WTC11 (cell line): ENCODE results near the gene CIRBP. TPM values are rescaled to one million over a fixed set of nuclear protein-coding genes. Genes with fewer than 3 reads are reported as not detected.

Source experiments
- ATAC-seq: fragments of 200-7000 bp; cut with Tn5 transposase; 2 replicates; pipeline ENCODE4 v1.10.0; 2021; ENCODE audit warnings: mild to moderate bottlenecking, moderate library complexity
- CTCF ChIA-PET: fragments of 300-600 bp; sonication (Branson Sonifier 250); formaldehyde crosslinking; loops from one replicate; lab custom pipeline; 2021; ENCODE audit warnings: antibody characterized with exemption; lab: Charles Lee
- POLR2A ChIA-PET: fragments of 350-600 bp; sonication (Branson Sonifier 250); formaldehyde crosslinking; loops from one replicate; lab custom pipeline; 2021; ENCODE audit warnings: antibody characterized with exemption; lab: Charles Lee
- DNase-seq: peaks from one replicate; pipeline ENCODE4 v3.0.0; 2021; ENCODE audit warnings: low spot score
- H3K27ac Mint-ChIP-seq: 2 replicates; pipeline ENCODE4 v1.8.0; 2021; ENCODE audit warnings: mixed read lengths
- H3K27me3 Mint-ChIP-seq: 2 replicates; pipeline ENCODE4 v1.8.0; 2021; ENCODE audit warnings: low read depth, mild to moderate bottlenecking, moderate library complexity, mixed read lengths
- H3K36me3 Mint-ChIP-seq: 2 replicates; pipeline ENCODE4 v1.8.0; 2021; ENCODE audit warnings: mixed read lengths
- H3K4me1 Mint-ChIP-seq: 2 replicates; pipeline ENCODE4 v1.8.0; 2022; ENCODE audit warnings: mixed read lengths
- H3K4me3 Mint-ChIP-seq: 2 replicates; pipeline ENCODE4 v1.8.0; 2021; ENCODE audit warnings: mild to moderate bottlenecking, moderate library complexity, mixed read lengths
- H3K9me3 Mint-ChIP-seq: 2 replicates; pipeline ENCODE4 v1.8.0; 2021; ENCODE audit warnings: mixed read lengths
- CBFB ChIP-seq: sonication (generic); formaldehyde crosslinking; IDR thresholded peaks from 2 replicates; pipeline ENCODE4 v1.8.1; 2022; ENCODE audit warnings: mild to moderate bottlenecking, low read depth, missing genetic modification reagents
- CREB1 ChIP-seq: sonication (generic); formaldehyde crosslinking; IDR thresholded peaks from 2 replicates; pipeline ENCODE4 v1.8.0; 2023; ENCODE audit warnings: mild to moderate bottlenecking, missing genetic modification reagents
- E2F4 ChIP-seq: sonication (generic); formaldehyde crosslinking; IDR thresholded peaks from 2 replicates; pipeline ENCODE4 v1.8.1; 2022; ENCODE audit warnings: low read depth, mild to moderate bottlenecking, moderate library complexity, missing genetic modification reagents, borderline replicate concordance
- E2F5 ChIP-seq: sonication (generic); formaldehyde crosslinking; IDR thresholded peaks from 2 replicates; pipeline ENCODE4 v1.8.1; 2022; ENCODE audit warnings: mild to moderate bottlenecking, moderate library complexity, missing genetic modification reagents
- ERG ChIP-seq: fragments of 250-450 bp; sonication (Bioruptor Pico); IDR thresholded peaks from 2 replicates; pipeline ENCODE4 v1.8.0; 2021; ENCODE audit warnings: mild to moderate bottlenecking
- HMGXB4 ChIP-seq: sonication (generic); formaldehyde crosslinking; IDR thresholded peaks from 2 replicates; pipeline ENCODE4 v1.8.1; 2023; ENCODE audit warnings: mild to moderate bottlenecking, moderate library complexity, missing genetic modification reagents
- KAT7 ChIP-seq: sonication (generic); formaldehyde crosslinking; IDR thresholded peaks from 2 replicates; pipeline ENCODE4 v1.8.1; 2023; ENCODE audit warnings: missing genetic modification reagents, mild to moderate bottlenecking, borderline replicate concordance
- MAX ChIP-seq: sonication (generic); formaldehyde crosslinking; IDR thresholded peaks from 2 replicates; pipeline ENCODE4 v1.8.0; 2022; ENCODE audit warnings: mild to moderate bottlenecking, missing genetic modification reagents
- MLX ChIP-seq: sonication (generic); formaldehyde crosslinking; IDR thresholded peaks from 2 replicates; pipeline ENCODE4 v1.8.1; 2023; ENCODE audit warnings: mild to moderate bottlenecking, missing genetic modification reagents, moderate library complexity
- MYBL2 ChIP-seq: sonication (generic); formaldehyde crosslinking; IDR thresholded peaks from 2 replicates; pipeline ENCODE4 v1.8.1; 2023; ENCODE audit warnings: mild to moderate bottlenecking, moderate library complexity, missing genetic modification reagents
- NR2C2 ChIP-seq: sonication (generic); formaldehyde crosslinking; IDR thresholded peaks from 2 replicates; pipeline ENCODE4 v1.8.0; 2022; ENCODE audit warnings: mild to moderate bottlenecking, missing genetic modification reagents
- PRRX2 ChIP-seq: fragments of 250-450 bp; sonication (Bioruptor Pico); IDR thresholded peaks from 2 replicates; pipeline ENCODE4 v1.8.0; 2021; ENCODE audit warnings: mild to moderate bottlenecking
- RELA ChIP-seq: sonication (generic); formaldehyde crosslinking; IDR thresholded peaks from 2 replicates; pipeline ENCODE4 v1.8.1; 2022; ENCODE audit warnings: missing genetic modification reagents, mild to moderate bottlenecking, borderline replicate concordance
- SMAD3 ChIP-seq: sonication (generic); formaldehyde crosslinking; IDR thresholded peaks from 2 replicates; pipeline ENCODE4 v1.8.0; 2022; ENCODE audit warnings: missing genetic modification reagents, mild to moderate bottlenecking, borderline replicate concordance
- SP1 ChIP-seq: sonication (generic); formaldehyde crosslinking; conservative IDR thresholded peaks from 2 replicates; pipeline ENCODE4 v1.8.1; 2022; ENCODE audit warnings: missing genetic modification reagents
- USF1 ChIP-seq: sonication (generic); formaldehyde crosslinking; IDR thresholded peaks from 2 replicates; pipeline ENCODE4 v1.8.0; 2022; ENCODE audit warnings: mild to moderate bottlenecking, missing genetic modification reagents
- ZMAT4 ChIP-seq: fragments of 250-450 bp; sonication (Bioruptor Pico); IDR thresholded peaks from 2 replicates; pipeline ENCODE4 v1.9.0; 2021; ENCODE audit warnings: mild to moderate bottlenecking
- ZNF138 ChIP-seq: sonication (generic); formaldehyde crosslinking; conservative IDR thresholded peaks from 2 replicates; pipeline ENCODE4 v1.8.1; 2022; ENCODE audit warnings: mild to moderate bottlenecking, moderate library complexity, missing genetic modification reagents
- ZNF219 ChIP-seq: sonication (generic); formaldehyde crosslinking; IDR thresholded peaks from 2 replicates; pipeline ENCODE4 v1.8.0; 2023; ENCODE audit warnings: missing genetic modification reagents, mild to moderate bottlenecking, borderline replicate concordance
- ZNF263 ChIP-seq: sonication (generic); formaldehyde crosslinking; IDR thresholded peaks from 2 replicates; pipeline ENCODE4 v1.8.1; 2022; ENCODE audit warnings: low read depth, mild to moderate bottlenecking, moderate library complexity, missing genetic modification reagents
- ZNF512 ChIP-seq: sonication (generic); formaldehyde crosslinking; IDR thresholded peaks from 2 replicates; pipeline ENCODE4 v1.8.1; 2022; ENCODE audit warnings: missing genetic modification reagents, borderline replicate concordance
- ZNF532 ChIP-seq: fragments of 250-450 bp; sonication (Bioruptor Pico); IDR thresholded peaks from 2 replicates; pipeline ENCODE4 v1.9.0; 2021; ENCODE audit warnings: mild to moderate bottlenecking, borderline replicate concordance
- total RNA-seq: library from RNA; stranded (reverse); gene quantifications from 3 replicates; pipeline ENCODE4 v1.2.3, GENCODE V29; 2021

Gene CIRBP
- total RNA-seq, 1 experiment from 2014 or later: 298 TPM

- Mint-ChIP-seq H3K9me3 (no peaks in the 10 kb centered on the region), H3K36me3 (no peaks in the 10 kb centered on the region), H3K4me3 (no peak overlapping the region), H3K4me1 (peaks cover 8% of the 10 kb centered on the region), H3K27ac (no peak overlapping the region), H3K27me3 (peaks cover 17% of the 10 kb centered on the region)
- TF ChIP-seq E2F4 (CRISPR knock-in tag): no peak
- no peak for TF ChIP-seq CREB1 (CRISPR knock-in tag)
- no peak for TF ChIP-seq CBFB (CRISPR knock-in tag)
- TF ChIP-seq PRRX2 (CRISPR knock-in tag): no peak
- TF ChIP-seq HMGXB4 (CRISPR knock-in tag): no peak
- no peak for TF ChIP-seq ZMAT4 (CRISPR knock-in tag)
- no peak for TF ChIP-seq NR2C2 (CRISPR knock-in tag)
- no peak for TF ChIP-seq ZNF263
- ChIA-PET CTCF (no interaction called here), POLR2A (no interaction called here)
- no peak for DNase-seq
- ATAC-seq: no peak
Observed at GRCh38 chr19:1289686-1290025, 20.5 kb downstream of the CIRBP start.

GRCh38 chr19:1290196-1290702, 21.1 kb downstream of the CIRBP start:
- ATAC-seq: no peak
- TF ChIP-seq RELA: no peak
- no peak for TF ChIP-seq ZNF263
- TF ChIP-seq SMAD3 (CRISPR knock-in tag): no peak
- no peak for TF ChIP-seq MAX
- no peak for TF ChIP-seq MLX
- no peak for TF ChIP-seq MYBL2 (CRISPR knock-in tag)
- TF ChIP-seq ERG (CRISPR knock-in tag): no peak
- no peak for TF ChIP-seq ZNF219 (CRISPR knock-in tag)
- no peak for TF ChIP-seq USF1
- no peak for TF ChIP-seq SP1 (CRISPR knock-in tag)
- TF ChIP-seq KAT7: no peak
- no peak for TF ChIP-seq E2F5
- TF ChIP-seq ZNF138: no peak
- TF ChIP-seq ZNF532: no peak
- no peak for TF ChIP-seq ZNF512 (CRISPR knock-in tag)
- ChIA-PET CTCF (interaction anchor here (1.4 kb wide), 1 partner anchor 46 kb away, joined by 3 read pairs; no protein-coding TSS in a partner anchor), POLR2A (no interaction called here)
- no peaks in the 10 kb centered on the region for H3K36me3 Mint-ChIP-seq
- no peaks in the 10 kb centered on the region for H3K9me3 Mint-ChIP-seq
- no peak overlapping the region for H3K27ac Mint-ChIP-seq
- H3K27me3 Mint-ChIP-seq: peaks cover 13% of the 10 kb centered on the region
- no peak overlapping the region for H3K4me3 Mint-ChIP-seq
- DNase-seq: no peak
- H3K4me1 Mint-ChIP-seq: peaks cover 5% of the 10 kb centered on the region; the same call in 1 of the 2 replicates
